Measurements from ENCODE around the gene PLD2.

GRCh38 chr17:4782652-4783051 is 24.3 kb upstream of the PLD2 start:
- TF ChIP-seq EP300 (IDR thresholded peaks at IDR 0.05; ENCODE audit: low read depth) (no peak), POLR2A (IDR thresholded peaks at IDR 0.05) (no peak)
- TF ChIP-seq, protein P1, sequence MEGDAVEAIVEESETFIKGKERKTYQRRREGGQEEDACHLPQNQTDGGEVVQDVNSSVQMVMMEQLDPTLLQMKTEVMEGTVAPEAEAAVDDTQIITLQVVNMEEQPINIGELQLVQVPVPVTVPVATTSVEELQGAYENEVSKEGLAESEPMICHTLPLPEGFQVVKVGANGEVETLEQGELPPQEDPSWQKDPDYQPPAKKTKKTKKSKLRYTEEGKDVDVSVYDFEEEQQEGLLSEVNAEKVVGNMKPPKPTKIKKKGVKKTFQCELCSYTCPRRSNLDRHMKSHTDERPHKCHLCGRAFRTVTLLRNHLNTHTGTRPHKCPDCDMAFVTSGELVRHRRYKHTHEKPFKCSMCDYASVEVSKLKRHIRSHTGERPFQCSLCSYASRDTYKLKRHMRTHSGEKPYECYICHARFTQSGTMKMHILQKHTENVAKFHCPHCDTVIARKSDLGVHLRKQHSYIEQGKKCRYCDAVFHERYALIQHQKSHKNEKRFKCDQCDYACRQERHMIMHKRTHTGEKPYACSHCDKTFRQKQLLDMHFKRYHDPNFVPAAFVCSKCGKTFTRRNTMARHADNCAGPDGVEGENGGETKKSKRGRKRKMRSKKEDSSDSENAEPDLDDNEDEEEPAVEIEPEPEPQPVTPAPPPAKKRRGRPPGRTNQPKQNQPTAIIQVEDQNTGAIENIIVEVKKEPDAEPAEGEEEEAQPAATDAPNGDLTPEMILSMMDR (IDR thresholded peaks at IDR 0.05) = no peak
